GM18502 (cell line): ENCODE data around the gene DHX34.
"Not testable (repeated sequence)": the region's sequence is repeated elsewhere in the genome, so short reads cannot be mapped to it uniquely, and the experiment has no call there.

Source experiments
- ATAC-seq: cut with Tn5 transposase; IDR thresholded peaks from one replicate; pipeline ENCODE4 v1.9.1; 2021; ENCODE audit warnings: mild to moderate bottlenecking; ENCODE audit not compliant: unreplicated experiment, poor library complexity

Gene DHX34

GRCh38 chr19:47358936-47359335 lies 9.8 kb downstream of the DHX34 start:
- ATAC-seq = no peak

- no peak for ATAC-seq
Observed at GRCh38 chr19:47362321-47362720, 13.2 kb downstream of the DHX34 start.

- ATAC-seq = no peak
Observed at GRCh38 chr19:47363758-47364531, 14.8 kb downstream of the DHX34 start.

GRCh38 chr19:47365455-47365854 lies 16.3 kb downstream of the DHX34 start:
- not testable (repeated sequence) for ATAC-seq

GRCh38 chr19:47370045-47370611 lies 21.0 kb downstream of the DHX34 start:
- no peak for ATAC-seq

GRCh38 chr19:47371261-47371660 lies 22.1 kb downstream of the DHX34 start:
- ATAC-seq = no peak

GRCh38 chr19:47372603-47373002 lies 23.5 kb downstream of the DHX34 start:
- ATAC-seq = no peak

- ATAC-seq = no peak
Observed at GRCh38 chr19:47373246-47374240, 24.4 kb downstream of the DHX34 start.

GRCh38 chr19:47374876-47375693 lies 26.0 kb downstream of the DHX34 start:
- no peak for ATAC-seq

- ATAC-seq = no peak
Observed at GRCh38 chr19:47375694-47376588, 26.8 kb downstream of the DHX34 start.

- no peak for ATAC-seq
Observed at GRCh38 chr19:47376589-47377144, 27.6 kb downstream of the DHX34 start.

GRCh38 chr19:47377208-47377701 lies 28.1 kb downstream of the DHX34 start:
- ATAC-seq = no peak

- ATAC-seq = no peak
Observed at GRCh38 chr19:47377801-47378200, 28.7 kb downstream of the DHX34 start.

- ATAC-seq = no peak
Observed at GRCh38 chr19:47378246-47378645, 29.1 kb downstream of the DHX34 start.

- no peak for ATAC-seq
Observed at GRCh38 chr19:47379381-47379938, 30.3 kb downstream of the DHX34 start.

- ATAC-seq = no peak
Observed at GRCh38 chr19:47380559-47380958, 31.4 kb downstream of the DHX34 start.

- no peak for ATAC-seq
Observed at GRCh38 chr19:47381121-47381520, 32.0 kb downstream of the DHX34 start.

- no peak for ATAC-seq
Observed at GRCh38 chr19:47381653-47382279, 32.7 kb downstream of the DHX34 start.
